Anterior cingulate cortex (tissue), 58 donors: ENCODE results near the gene CNTNAP5.

ENCODE experiments used
- DNase-seq, 58 donors: peaks; one replicate each; lab custom pipeline; 2025; lab: John Stamatoyannopoulos, UW

CNTNAP5 gene

DNA sequence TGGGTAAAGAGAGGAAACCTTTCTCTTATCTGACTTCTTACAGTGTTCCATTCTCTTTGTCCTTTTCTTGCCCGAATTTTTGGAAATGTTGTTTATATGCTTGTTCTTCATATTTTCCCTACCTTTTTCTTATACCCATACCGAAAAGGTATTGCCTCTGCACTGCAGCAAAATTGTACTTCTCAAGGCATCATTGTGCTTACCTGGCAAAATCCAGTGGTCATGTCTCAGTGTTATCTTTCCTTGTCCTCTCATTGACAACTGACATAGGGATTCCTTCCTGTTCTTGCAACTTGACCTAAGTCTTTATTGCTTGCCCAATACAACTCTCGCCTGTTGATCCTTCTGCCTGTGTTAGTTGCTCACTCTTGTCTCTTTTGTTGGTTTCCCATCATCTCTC, 842.2 kb downstream of the CNTNAP5 start:
- DNase-seq: no peak

DNA sequence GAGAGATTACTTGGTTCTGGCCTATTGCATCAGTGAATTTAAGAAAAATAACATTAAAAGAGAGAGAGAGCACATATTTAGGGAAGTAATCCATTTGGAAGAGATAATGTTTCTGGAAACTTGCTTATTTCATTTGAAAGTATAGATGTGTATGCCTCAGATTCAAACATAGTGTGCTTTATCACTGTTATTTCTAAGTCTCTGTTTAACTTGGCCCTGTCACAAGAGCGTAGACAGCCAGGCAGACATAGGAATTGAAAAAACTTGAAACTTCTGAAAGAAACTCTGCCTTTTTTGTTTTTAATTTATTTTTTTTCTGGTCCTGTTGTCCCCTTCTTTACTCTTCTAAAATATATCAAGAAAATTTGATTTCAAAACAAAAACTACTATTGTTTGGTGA, 849.1 kb downstream of the CNTNAP5 start:
- no peak for DNase-seq

DNA sequence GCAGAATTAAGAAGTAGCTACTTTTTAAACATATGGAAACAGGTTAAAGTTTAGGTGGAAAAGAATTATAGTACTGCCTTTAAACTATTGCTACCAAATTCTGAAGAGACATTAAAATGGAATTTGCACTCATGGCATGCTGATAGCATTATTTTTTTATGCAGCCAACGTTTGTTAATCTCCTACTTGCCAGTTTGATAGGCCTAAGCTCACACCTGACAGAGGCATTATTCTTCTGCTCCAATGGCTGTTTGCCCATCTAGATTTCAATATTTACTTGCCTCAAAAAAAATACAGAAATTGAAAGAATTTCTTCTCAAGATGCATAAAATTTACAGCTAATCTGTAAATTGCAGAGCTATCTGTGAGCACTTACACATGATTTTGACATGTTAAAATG, 849.6 kb downstream of the CNTNAP5 start:
- no peak for DNase-seq

DNA sequence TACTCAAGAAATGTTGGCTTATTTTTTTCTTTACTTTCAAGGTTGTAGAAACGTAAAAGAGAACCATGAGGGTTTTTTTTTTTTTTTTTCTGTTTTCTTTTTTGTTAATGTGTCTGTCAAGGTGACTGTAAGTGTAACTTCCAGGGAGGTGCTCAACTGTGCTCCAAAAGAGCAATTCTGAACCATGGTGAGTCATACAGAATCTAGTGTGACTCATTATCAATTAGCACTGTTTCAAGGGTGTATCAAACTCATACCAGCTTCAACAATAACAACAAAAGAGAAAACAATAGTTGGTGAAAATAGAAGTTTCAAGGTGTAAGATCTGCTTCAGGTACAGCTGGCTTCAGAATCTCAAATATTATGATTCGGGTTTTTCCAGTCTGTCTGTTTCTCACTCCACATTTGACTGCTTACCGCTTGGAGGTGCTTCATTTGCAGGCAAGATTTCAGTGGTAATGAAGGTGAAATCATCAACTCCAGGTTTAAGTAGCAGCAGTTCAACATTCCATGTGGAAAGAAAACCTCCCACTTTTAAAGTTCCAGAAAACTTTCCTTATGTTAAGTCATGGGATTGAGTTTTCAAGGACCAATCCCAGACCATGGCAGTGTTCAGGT, 850.6 kb downstream of the CNTNAP5 start:
- DNase-seq: no peak

DNA sequence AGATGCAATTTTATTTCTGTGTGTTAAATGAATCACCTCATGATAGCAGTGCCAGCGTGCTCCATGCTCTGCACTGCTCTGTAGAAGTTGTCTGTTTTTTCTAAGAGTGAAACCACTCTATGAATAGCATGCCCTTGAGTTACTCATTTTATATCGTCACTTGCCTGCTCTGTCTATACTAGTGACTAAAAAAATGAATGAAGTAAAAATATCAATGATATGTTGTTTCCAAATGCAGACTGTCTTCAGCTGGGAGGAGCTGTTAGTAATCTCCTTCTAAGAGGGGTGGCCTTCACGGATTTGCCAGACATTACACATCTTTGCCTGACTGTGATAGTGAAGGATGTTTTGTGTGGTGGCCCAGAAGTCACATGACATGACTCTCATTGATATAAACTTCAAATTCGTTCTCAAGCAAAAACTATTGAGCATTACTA, 852.1 kb downstream of the CNTNAP5 start:
- peak in 1 of 58 donors; percentile 5 for DNase-seq

DNA sequence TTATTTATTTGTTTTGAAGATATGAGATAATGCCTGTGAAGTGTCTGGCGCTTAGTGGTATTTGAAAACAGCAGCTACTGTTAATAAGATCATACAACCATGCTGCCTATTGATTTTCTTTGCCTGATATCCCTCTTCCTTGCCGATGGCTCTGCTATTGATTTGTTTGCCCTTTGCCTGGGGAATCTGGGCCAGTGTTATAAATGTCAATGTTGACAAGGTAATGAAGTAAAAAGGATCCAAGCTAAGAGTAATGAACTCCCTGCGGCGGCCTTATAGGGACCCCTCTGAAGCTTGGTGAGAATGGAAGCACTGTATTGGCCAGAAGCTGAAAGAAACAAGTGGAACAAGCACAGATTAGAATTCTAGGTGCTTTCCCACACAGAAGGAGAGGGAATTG, 854.6 kb downstream of the CNTNAP5 start:
- DNase-seq: no peak

DNA sequence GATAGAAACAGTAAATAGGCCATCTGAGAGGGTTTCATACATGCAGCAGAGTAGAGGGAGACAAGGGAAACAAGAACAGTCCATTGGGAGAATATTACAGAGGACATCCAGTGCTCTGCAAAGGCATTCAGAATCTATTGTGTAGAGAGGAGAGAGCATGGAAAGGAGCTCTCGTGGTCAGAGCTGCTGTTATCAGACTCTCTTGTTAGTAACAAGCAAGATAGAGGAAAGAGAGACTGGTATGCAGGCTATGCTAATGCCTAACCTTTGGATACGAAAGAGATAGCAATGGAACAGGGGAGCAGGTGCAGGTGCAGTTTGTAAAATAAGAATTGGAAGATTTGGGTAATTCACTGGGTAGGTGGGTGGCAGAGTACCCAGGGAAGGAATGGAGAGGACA, 855.9 kb downstream of the CNTNAP5 start:
- no peak for DNase-seq

DNA sequence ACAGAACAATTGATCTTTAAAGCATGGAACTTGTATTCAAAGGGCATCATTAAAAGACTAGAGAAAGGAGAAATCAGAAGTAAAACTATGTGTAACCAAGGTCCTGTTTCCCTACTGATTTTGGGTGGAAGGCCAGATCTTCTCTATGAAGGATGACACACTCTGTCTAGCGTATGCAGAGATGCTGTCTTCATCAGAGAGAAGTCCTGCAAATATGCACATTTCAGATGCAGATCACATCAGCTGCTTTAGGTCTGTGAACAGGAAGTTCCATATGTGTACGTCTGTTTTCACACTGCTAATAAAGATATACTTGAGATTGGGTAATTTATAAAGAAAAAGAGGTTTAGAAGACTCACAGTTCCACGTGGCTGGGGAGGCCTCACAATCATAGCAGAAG, 857.3 kb downstream of the CNTNAP5 start:
- DNase-seq: no peak

DNA sequence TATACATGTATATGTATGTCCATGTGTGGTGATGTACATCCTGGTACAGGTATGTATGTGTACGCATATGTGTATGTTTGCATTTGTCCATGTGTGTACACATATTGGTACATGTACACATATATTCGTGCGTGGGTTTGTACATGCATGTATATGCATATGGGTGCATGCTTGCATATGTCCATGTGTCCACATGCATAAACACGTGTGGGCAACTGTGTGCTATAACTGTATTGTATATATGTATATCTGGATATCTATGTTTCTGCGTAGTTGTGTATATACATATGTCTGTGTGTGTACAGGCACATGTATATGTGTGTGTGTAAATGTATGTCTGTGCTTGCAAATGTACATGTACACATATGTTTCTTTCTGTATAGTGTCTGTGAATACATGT, 858.5 kb downstream of the CNTNAP5 start:
- no peak for DNase-seq

DNA sequence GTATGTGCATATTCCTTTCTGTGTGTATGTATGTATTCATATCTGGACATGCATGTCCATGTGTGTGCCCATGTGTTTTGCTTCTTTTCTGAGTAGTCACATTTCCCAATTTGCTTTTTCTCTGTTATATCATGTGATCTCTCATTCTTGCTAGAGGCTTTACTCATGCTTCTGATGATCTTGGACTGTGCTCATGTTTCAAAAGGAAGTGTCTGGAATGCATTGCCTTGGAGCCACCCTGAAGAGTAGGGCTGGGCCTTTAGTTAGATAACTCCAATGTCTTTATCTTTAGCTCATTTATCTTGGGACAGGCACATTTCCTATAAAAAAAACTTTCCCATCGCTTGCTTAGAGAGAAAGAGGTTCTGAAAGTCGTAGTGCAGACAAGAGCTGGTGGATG, 859.2 kb downstream of the CNTNAP5 start:
- DNase-seq: no peak

DNA sequence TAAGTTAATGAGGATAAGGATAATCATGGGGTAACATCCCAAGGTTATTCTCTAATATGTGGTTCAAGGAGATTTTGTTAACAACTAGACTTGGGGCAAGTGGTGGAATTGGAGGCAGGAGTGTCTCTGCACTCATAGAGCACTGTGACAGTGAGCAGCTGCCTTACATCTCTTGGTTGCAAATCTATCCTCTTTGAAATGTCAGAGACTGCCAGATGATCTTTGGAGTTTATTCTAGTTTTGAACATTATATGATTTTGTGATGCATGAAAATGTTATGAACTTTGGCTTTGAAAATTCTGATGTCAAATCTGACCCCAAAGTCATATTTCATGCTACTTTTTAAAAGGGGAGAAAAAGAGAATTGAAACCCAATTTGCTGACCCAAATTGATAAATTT, 861.1 kb downstream of the CNTNAP5 start:
- DNase-seq: no peak

DNA sequence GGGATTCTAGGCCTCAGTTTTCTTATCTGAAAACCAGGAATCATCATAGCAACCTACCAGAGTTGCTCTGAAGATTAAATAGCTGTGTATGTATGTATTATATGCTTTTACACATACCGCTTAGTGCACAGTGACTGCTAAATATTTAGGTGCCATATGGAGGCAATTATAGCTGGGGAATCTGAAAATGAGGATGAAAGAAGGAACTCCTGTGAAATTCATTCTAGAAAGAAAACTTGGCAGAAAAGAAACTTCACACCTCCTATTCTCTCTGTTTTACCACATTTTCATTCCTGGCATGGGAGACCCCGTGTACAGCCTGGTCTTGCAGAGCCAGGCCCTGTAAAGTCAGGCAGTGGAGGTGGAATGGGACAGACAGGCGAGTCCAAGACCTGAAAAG, 862.4 kb downstream of the CNTNAP5 start:
- no peak for DNase-seq

DNA sequence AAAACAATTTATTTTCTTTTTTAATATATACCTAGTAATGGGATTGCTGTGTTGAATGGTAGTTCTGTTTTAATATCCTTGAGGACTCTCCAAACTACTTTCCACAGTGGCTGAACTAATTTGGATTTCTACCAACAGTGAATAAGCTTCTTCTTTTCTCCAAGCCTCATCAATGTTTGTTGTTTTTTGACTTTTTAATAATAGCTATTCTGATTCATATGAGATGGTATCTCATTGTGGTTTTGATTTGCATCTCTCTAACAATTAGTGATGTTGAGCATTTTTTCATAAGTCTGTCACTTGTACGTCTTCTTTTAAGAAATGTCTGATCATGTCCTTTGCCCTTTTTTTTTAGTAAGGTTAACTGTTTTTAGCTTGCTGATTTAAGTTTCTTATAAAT, 863.3 kb downstream of the CNTNAP5 start:
- DNase-seq: no peak

DNA sequence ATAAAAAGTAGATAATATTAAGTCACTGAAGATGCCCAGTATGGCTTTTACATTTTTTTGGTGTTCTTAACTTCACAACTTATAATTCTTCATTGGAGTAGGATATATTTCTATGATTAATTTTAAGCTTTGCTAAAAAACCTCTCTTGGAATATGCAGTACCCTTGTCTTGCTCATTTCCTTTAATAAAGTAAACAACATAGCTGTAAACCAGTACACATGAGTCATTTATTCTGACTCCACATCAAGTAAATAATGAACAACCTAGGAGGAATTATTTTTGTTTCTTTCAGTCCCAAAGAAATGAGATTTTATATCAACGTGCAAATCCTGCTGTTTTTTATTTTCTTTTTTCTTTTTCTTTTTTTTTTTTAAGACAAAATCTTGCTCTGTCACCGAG, 869.1 kb downstream of the CNTNAP5 start:
- no peak for DNase-seq

DNA sequence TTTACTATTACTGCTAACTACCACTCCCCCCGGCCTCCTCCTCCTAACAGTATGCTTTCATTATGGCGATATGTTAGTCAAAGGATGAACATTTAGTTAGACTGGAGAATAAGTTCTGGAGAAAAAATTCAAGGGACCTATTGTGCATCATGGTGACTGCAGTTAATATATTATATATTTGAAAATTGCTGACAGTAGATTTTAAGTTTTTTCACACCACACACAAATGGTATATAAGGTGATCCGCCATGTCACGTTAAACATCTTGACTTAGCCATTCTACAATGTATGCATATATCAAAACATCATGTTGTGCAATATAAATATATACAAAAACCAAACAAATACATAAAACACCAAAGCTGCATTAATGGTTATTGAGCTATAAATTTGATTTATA, 873.7 kb downstream of the CNTNAP5 start:
- no peak for DNase-seq

DNA sequence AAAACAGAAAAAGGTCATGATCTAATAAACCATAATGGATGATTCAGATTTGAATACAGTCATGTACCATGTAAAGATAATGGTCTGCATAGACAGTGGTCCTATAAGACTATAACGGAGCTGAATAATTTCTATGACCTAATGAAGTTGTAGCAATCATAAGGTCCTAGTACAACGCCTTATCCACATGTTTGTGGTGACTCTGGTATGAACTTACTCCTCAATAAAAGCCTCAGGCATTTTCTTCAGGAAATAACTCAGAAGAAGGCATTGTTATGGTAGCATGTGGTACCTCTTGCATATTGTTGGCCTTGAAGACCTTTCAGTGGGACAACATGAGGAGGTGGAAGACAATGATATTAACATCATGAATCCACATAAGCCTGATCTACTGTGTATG, 883.3 kb downstream of the CNTNAP5 start:
- no peak for DNase-seq

DNA sequence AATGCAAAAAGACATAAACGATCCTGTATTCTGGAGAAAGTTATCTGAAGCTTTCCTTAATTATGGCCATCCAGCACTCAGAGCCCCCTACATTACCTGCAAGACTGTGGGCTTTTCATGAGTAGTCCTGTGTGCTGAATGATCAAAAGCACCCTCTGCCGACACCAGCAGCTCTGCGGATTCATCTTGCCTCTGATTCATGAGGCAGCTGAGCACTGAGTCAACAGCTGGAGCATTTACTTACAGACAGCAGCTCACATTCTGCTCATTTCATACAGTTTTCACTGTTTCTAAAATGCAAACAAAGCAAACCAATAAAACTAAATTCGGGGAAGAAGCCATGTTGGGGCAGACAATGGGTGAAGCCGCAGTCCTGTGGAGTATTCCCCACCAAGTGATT, 886.5 kb downstream of the CNTNAP5 start:
- peak in 11 of 58 donors; percentile 2 to 19 (median 6) for DNase-seq

DNA sequence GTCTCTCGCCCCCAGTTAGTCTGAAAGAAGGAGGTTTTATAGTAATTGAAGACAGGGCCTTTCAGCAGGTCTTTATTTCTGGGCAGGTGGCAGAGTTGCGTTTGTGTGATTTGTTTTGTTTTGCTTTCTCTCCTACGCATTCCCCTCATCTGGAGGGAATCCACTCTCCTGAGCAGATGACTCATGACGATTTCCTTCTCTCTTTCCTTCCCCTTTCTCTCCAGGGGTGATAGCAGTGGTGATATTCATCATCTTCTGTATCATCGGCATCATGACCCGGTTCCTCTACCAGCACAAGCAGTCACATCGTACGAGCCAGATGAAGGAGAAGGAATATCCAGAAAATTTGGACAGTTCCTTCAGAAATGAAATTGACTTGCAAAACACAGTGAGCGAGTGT, 888.8 kb downstream of the CNTNAP5 start:
- no peak for DNase-seq

DNA sequence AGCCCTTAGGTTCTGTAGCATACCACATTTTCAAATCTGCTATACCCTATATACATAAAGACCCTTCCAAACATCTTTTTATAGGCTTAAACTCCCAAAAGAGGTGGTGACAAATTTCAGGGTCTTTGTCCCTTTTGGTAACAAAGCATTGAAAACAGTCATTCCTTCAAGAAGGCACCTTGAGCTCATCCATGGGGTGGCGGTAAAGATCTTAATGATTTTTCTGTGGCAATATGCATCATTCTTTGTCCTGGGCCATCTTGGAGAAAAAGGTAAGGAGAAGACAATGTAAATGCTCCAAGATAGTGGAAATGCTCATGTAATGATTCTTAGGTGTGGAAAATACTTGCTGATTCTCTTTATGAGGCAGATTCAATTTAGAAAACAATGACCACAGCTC, 890.5 kb downstream of the CNTNAP5 start:
- DNase-seq: no peak

DNA sequence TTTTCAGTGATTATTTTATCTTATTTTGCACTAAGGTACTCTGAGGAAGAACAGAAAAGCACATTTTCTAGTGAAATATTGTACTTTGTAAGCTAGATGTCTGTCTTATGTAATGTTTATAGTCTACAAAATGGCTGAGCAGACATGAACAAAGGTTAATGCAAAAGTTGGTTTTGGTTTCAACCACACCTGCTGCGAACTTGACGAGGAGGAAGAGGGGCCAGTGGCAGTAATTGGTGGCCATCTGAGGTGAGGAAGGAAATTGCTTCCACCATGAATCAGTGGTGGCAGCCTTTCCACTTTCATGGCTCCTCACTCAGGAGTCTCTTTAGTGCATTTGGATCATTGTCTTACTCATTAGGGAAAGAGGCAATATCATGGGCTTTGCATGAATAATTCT, 894.2 kb downstream of the CNTNAP5 start:
- DNase-seq: no peak

DNA sequence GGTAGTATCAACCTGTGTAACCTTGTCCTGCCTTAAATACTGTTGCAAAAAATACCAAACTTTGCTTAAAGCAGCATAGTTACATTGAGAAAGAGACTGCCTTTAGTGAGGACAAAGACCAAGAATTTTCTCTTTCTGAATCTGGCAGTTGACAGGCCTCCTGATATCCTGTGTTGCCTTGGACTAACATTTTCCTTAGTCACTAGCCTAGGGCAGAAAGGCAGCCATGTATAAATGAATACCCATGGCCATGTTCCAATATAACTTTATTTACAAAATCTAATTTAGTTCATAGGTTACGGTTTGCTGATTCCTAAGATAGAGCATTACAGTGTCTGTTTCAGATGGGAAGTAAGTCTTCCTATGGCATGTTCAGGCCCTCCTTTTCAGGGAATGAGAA, 895.4 kb downstream of the CNTNAP5 start:
- no peak for DNase-seq

DNA sequence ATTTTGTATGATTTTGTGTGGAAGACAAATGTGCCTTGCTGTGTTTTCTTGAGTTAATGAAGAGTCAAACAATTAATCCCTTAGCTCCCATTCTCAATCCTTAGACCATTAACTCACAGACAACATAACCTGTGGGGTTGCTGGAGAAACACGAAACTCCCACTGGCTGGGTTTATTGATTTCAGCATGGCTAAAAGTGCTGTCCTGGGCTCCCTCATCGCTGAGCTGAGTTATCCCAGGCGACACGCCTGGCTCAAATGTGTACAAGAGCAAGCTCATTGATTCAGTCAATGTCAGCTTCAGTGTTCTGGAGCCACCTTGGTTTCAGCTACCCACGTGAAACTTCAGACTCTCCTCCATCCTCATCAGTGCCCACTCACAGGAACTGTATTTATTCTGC, 896.1 kb downstream of the CNTNAP5 start:
- DNase-seq: no peak

DNA sequence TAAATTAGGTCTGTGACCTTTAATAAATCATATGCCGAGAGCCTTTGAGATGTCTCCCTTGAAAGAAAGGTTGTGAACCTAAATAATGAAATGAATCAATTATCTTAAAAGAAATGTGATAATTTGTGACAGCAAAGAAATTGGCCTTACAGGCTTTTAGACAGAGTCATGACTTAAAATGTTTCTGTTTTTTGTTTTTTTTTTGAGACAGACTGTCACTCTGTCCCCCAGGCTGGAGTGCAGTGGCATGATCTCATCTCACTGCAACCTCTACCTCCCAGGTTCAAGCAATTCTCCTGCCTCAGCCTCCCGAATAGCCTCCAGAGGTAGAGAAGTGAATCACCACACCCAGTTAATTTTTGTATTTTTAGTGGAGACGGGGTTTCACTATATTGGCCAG, 898.0 kb downstream of the CNTNAP5 start:
- DNase-seq: no peak
